Liver (tissue), 9 donors: ENCODE results near the gene PAPPA2. TPM values are rescaled to one million over a fixed set of nuclear protein-coding genes. Genes with fewer than 3 reads are reported as not detected.
A peak's percentile ranks its signal among the peaks of the same experiment; 100 is the strongest.

ENCODE experiments used
- DNase-seq: peaks from one replicate; pipeline ENCODE4 v3.0.0-alpha.2; 2017; ENCODE audit warnings: low spot score
- H3K27ac ChIP-seq, 2 donors: one replicate each; pipeline ENCODE4 v1.7.0; 2013; ENCODE audit warnings: inconsistent platforms in 2 of 2, low read length in 2 of 2, control low read depth in 1 of 2, low read depth in 1 of 2, mild to moderate bottlenecking in 1 of 2
- H3K27me3 ChIP-seq, 4 donors: one replicate each; pipeline versions ENCODE4 v1.6.1 to v1.7.0; 2013; ENCODE audit warnings: low read length in 3 of 4, inconsistent platforms in 1 of 4, mild to moderate bottlenecking in 1 of 4, moderate library complexity in 1 of 4; ENCODE audit not compliant: control insufficient read depth in 4 of 4, insufficient read depth in 4 of 4
- H3K36me3 ChIP-seq, 4 donors: one replicate each; pipeline versions ENCODE4 v1.6.1 to v1.7.0; 2013; ENCODE audit warnings: low read length in 3 of 4, mild to moderate bottlenecking in 3 of 4, low read depth in 1 of 4, moderate library complexity in 1 of 4; ENCODE audit not compliant: control insufficient read depth in 4 of 4, insufficient read depth in 3 of 4
- H3K4me1 ChIP-seq, 4 donors: one replicate each; pipeline versions ENCODE4 v1.6.1 to v1.7.0; 2013; ENCODE audit warnings: low read length in 3 of 4, mild to moderate bottlenecking in 3 of 4, moderate library complexity in 1 of 4; ENCODE audit not compliant: control insufficient read depth in 4 of 4, insufficient read depth in 4 of 4
- H3K4me3 ChIP-seq, 3 donors: one replicate each; pipeline versions ENCODE4 v1.6.1 to v1.7.0; 2013; ENCODE audit warnings: low read length in 3 of 3, control low read depth in 1 of 3, low read depth in 1 of 3, mild to moderate bottlenecking in 1 of 3
- H3K9ac ChIP-seq, 2 donors: one replicate each; pipeline ENCODE4 v1.7.0; 2013; ENCODE audit warnings: low read length in 2 of 2, mild to moderate bottlenecking in 2 of 2, moderate library complexity in 2 of 2, control low read depth in 1 of 2, low read depth in 1 of 2
- H3K9me3 ChIP-seq, 4 donors: one replicate each; pipeline versions ENCODE4 v1.6.1 to v1.7.0; 2013; ENCODE audit warnings: low read length in 3 of 4; ENCODE audit not compliant: control insufficient read depth in 4 of 4
- ATF3 ChIP-seq: IDR thresholded peaks from 2 replicates; pipeline ENCODE4 v1.6.1; 2016; ENCODE audit warnings: antibody characterized with exemption
- CTCF ChIP-seq: fragments of 150-350 bp; IDR thresholded peaks from 2 replicates; pipeline ENCODE4 v1.5.1; 2017; ENCODE audit warnings: improper control_type of control experiment, low read depth, low read length; ENCODE audit not compliant: missing input control
- EGR1 ChIP-seq, 2 donors: IDR thresholded peaks; 2 replicates each; pipeline ENCODE4 v1.6.1; 2016 to 2018; ENCODE audit warnings: antibody characterized with exemption in 2 of 2, low read depth in 2 of 2
- FOXA1 ChIP-seq: IDR thresholded peaks from 2 replicates; pipeline ENCODE4 v1.6.1; 2016; ENCODE audit warnings: antibody characterized with exemption
- FOXA2 ChIP-seq: IDR thresholded peaks from 2 replicates; pipeline ENCODE4 v1.6.1; 2016; ENCODE audit warnings: antibody characterized with exemption
- GABPA ChIP-seq, 2 donors: IDR thresholded peaks in 1 of 2; conservative IDR thresholded peaks in 1 of 2; 2 replicates each; pipeline ENCODE4 v1.6.1; 2016; ENCODE audit warnings: antibody characterized with exemption in 2 of 2, mild to moderate bottlenecking in 1 of 2, moderate library complexity in 1 of 2
- HNF4A ChIP-seq, 2 donors: conservative IDR thresholded peaks; 2 replicates each; pipeline ENCODE4 v1.6.1; 2016; ENCODE audit warnings: antibody characterized with exemption in 2 of 2, mild to moderate bottlenecking in 2 of 2
- HNF4G ChIP-seq: IDR thresholded peaks from 2 replicates; pipeline ENCODE4 v1.6.1; 2016; ENCODE audit warnings: antibody characterized with exemption
- NR2F2 ChIP-seq: IDR thresholded peaks from 2 replicates; pipeline ENCODE4 v1.6.1; 2016; ENCODE audit warnings: antibody characterized with exemption
- RAD21 ChIP-seq, 2 donors: IDR thresholded peaks; 2 replicates each; pipeline ENCODE4 v1.6.1; 2016; ENCODE audit warnings: antibody characterized with exemption in 2 of 2, mild to moderate bottlenecking in 2 of 2
- REST ChIP-seq: IDR thresholded peaks from 2 replicates; pipeline ENCODE4 v1.6.1; 2016; ENCODE audit warnings: antibody characterized with exemption, mild to moderate bottlenecking
- RXRA ChIP-seq, 2 donors: IDR thresholded peaks; 2 replicates each; pipeline ENCODE4 v1.6.1; 2017 to 2018; ENCODE audit warnings: antibody characterized with exemption in 2 of 2, mild to moderate bottlenecking in 1 of 2
- TAF1 ChIP-seq: conservative IDR thresholded peaks from 2 replicates; pipeline ENCODE4 v1.6.1; 2016; ENCODE audit warnings: antibody characterized with exemption, mild to moderate bottlenecking
- YY1 ChIP-seq: IDR thresholded peaks from 2 replicates; pipeline ENCODE4 v1.6.1; 2016; ENCODE audit warnings: antibody characterized with exemption, mild to moderate bottlenecking
- ZBTB33 ChIP-seq: IDR thresholded peaks from 2 replicates; pipeline ENCODE4 v1.6.1; 2016; ENCODE audit warnings: antibody characterized with exemption
- WGBS: extraction: QIAGEN DNeasy Blood & Tissue Kit; methylation state at CpG from one replicate; pipeline ENCODE4 v1.1.7; 2013; 5-methylcytosine and 5-hydroxymethylcytosine counted together
- polyA plus RNA-seq, 2 donors: library from polyadenylated mRNA; stranded (reverse) in 1 of 2; unstranded in 1 of 2; fragments of 200-250 nt in 1 of 2; fragments of >200 nt in 1 of 2; fragmentation: Nextera tagmentation in 1 of 2; extraction: Ambion mirVana in 1 of 2; gene quantifications; one replicate each; pipeline versions ENCODE4 v1.2.1 to v1.2.3, GENCODE V29; 2013 to 2015
- total RNA-seq, 2 donors: library from RNA; depleted of rRNA; stranded (reverse); fragments of >200 nt; gene quantifications; one replicate each; pipeline ENCODE4 v1.2.3, GENCODE V29; 2014
- donor health status: healthy.
- donor health status: healthy.
- donor health status: healthy.
- donor health status: healthy.
- donor health status: healthy.

Gene PAPPA2
- total and polyA plus RNA-seq, 4 donors: 0.19 to 27.2 (median 13.4) TPM

GRCh38 chr1:176841238-176841637 is 378.3 kb downstream of the PAPPA2 start:
- no peaks in the 10 kb centered on the region for H3K9me3 ChIP-seq
- no peak overlapping the region for H3K4me3 ChIP-seq
- no peaks in the 10 kb centered on the region for H3K27me3 ChIP-seq
- no peak for TF ChIP-seq ATF3
- TF ChIP-seq NR2F2: no peak
- TF ChIP-seq GABPA (IDR thresholded peaks at IDR 0.05 in 1 of 2, conservative IDR thresholded peaks at IDR 0.05 in 1 of 2): no peak
- no peak for TF ChIP-seq FOXA1
- TF ChIP-seq REST: no peak
- no peak for TF ChIP-seq CTCF
- TF ChIP-seq FOXA2: no peak
- no peak for TF ChIP-seq ZBTB33
- TF ChIP-seq HNF4A (conservative IDR thresholded peaks at IDR 0.05): no peak
- TF ChIP-seq EGR1 (IDR thresholded peaks at IDR 0.05; ENCODE audit: low read depth in 2 of 2): no peak
- 67% methylated on average over 2 of the region's 2 CpGs for WGBS
- no peak for DNase-seq
- H3K36me3 ChIP-seq: no peaks in the 10 kb centered on the region
- H3K4me1 ChIP-seq: peaks cover 0 to 6% (median 2%) of the 10 kb centered on the region in 4 donors
- H3K27ac ChIP-seq: no peak overlapping the region
- H3K9ac ChIP-seq: no peak overlapping the region

GRCh38 chr1:176843352-176844297 is 380.6 kb downstream of the PAPPA2 start:
- H3K9ac ChIP-seq: no peak overlapping the region
- 29% methylated on average over 4 of the region's 4 CpGs for WGBS
- no peaks in the 10 kb centered on the region for H3K9me3 ChIP-seq
- H3K27me3 ChIP-seq: no peaks in the 10 kb centered on the region
- H3K4me3 ChIP-seq: no peak overlapping the region
- no peaks in the 10 kb centered on the region for H3K36me3 ChIP-seq
- peaks cover 0 to 6% (median 2%) of the 10 kb centered on the region in 4 donors for H3K4me1 ChIP-seq
- no peak overlapping the region for H3K27ac ChIP-seq
- no peak for DNase-seq
- TF ChIP-seq HNF4G (no peak), YY1 (peak; percentile 21), HNF4A (conservative IDR thresholded peaks at IDR 0.05) (peak in 1 of 2 donors; percentile 61), FOXA2 (no peak), ZBTB33 (no peak), TAF1 (no peak), GABPA (IDR thresholded peaks at IDR 0.05 in 1 of 2, conservative IDR thresholded peaks at IDR 0.05 in 1 of 2) (no peak), CTCF (peak; percentile 67), FOXA1 (no peak), RXRA (IDR thresholded peaks at IDR 0.05) (peak in 1 of 2 donors; percentile 29), EGR1 (IDR thresholded peaks at IDR 0.05; ENCODE audit: low read depth in 2 of 2) (no peak), RAD21 (IDR thresholded peaks at IDR 0.05) (peak; percentile 87 to 93)
